ENCODE data around the gene SULT1C3.

The SULT1C3 gene

DNA sequence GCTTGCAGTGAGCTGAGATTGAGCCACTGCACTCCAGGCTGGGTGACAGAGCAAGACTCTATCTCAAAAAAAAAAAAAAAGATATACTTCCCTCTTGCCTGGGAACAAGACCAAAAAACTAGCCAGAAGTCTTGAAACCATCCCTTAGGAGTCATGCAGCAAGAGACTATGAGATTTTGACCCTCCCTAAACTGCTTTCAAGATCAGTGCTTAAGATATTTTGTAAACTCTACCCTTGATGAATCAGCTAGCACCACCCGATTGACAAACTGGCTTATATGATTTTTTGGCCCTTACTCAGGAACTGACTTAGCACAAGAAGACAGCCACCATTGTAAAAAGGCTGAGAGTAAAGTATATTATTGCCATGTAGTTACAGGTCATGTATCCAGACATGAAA is 3.8 kb downstream of the SULT1C3 start:
- no peak for ATAC-seq
- TF ChIP-seq, protein P1, sequence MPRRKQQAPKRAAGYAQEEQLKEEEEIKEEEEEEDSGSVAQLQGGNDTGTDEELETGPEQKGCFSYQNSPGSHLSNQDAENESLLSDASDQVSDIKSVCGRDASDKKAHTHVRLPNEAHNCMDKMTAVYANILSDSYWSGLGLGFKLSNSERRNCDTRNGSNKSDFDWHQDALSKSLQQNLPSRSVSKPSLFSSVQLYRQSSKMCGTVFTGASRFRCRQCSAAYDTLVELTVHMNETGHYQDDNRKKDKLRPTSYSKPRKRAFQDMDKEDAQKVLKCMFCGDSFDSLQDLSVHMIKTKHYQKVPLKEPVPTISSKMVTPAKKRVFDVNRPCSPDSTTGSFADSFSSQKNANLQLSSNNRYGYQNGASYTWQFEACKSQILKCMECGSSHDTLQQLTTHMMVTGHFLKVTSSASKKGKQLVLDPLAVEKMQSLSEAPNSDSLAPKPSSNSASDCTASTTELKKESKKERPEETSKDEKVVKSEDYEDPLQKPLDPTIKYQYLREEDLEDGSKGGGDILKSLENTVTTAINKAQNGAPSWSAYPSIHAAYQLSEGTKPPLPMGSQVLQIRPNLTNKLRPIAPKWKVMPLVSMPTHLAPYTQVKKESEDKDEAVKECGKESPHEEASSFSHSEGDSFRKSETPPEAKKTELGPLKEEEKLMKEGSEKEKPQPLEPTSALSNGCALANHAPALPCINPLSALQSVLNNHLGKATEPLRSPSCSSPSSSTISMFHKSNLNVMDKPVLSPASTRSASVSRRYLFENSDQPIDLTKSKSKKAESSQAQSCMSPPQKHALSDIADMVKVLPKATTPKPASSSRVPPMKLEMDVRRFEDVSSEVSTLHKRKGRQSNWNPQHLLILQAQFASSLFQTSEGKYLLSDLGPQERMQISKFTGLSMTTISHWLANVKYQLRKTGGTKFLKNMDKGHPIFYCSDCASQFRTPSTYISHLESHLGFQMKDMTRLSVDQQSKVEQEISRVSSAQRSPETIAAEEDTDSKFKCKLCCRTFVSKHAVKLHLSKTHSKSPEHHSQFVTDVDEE (CRISPR knock-in tag; IDR thresholded peaks at IDR 0.05) = no peak
- TF ChIP-seq, protein P2, sequence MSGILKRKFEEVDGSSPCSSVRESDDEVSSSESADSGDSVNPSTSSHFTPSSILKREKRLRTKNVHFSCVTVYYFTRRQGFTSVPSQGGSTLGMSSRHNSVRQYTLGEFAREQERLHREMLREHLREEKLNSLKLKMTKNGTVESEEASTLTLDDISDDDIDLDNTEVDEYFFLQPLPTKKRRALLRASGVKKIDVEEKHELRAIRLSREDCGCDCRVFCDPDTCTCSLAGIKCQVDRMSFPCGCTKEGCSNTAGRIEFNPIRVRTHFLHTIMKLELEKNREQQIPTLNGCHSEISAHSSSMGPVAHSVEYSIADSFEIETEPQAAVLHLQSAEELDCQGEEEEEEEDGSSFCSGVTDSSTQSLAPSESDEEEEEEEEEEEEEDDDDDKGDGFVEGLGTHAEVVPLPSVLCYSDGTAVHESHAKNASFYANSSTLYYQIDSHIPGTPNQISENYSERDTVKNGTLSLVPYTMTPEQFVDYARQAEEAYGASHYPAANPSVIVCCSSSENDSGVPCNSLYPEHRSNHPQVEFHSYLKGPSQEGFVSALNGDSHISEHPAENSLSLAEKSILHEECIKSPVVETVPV (CRISPR knock-in tag; IDR thresholded peaks at IDR 0.05) = no peak
- TF ChIP-seq ZC3H10 (CRISPR knock-in tag; IDR thresholded peaks at IDR 0.05) (no peak), ZFP3 (CRISPR knock-in tag; IDR thresholded peaks at IDR 0.05) (no peak), SNAI2 (CRISPR knock-in tag; IDR thresholded peaks at IDR 0.05) (no peak), ISL1 (CRISPR knock-in tag; IDR thresholded peaks at IDR 0.05) (no peak), GLIS3 (CRISPR knock-in tag; IDR thresholded peaks at IDR 0.05) (no peak), ZNF565 (CRISPR knock-in tag; conservative IDR thresholded peaks at IDR 0.05; ENCODE audit: low read depth) (no peak), ARNTL (CRISPR knock-in tag; IDR thresholded peaks at IDR 0.05; ENCODE audit: borderline replicate concordance, low read depth) (no peak), ZNF8 (CRISPR knock-in tag; IDR thresholded peaks at IDR 0.05) (no peak), RARB (CRISPR knock-in tag; IDR thresholded peaks at IDR 0.05) (no peak), ZNF70 (CRISPR knock-in tag; IDR thresholded peaks at IDR 0.05) (no peak)
- TF ChIP-seq, protein P3, sequence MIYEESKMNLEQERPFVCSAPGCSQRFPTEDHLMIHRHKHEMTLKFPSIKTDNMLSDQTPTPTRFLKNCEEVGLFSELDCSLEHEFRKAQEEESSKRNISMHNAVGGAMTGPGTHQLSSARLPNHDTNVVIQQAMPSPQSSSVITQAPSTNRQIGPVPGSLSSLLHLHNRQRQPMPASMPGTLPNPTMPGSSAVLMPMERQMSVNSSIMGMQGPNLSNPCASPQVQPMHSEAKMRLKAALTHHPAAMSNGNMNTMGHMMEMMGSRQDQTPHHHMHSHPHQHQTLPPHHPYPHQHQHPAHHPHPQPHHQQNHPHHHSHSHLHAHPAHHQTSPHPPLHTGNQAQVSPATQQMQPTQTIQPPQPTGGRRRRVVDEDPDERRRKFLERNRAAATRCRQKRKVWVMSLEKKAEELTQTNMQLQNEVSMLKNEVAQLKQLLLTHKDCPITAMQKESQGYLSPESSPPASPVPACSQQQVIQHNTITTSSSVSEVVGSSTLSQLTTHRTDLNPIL (CRISPR knock-in tag; IDR thresholded peaks at IDR 0.05; ENCODE audit: low read depth) = no peak

DNA sequence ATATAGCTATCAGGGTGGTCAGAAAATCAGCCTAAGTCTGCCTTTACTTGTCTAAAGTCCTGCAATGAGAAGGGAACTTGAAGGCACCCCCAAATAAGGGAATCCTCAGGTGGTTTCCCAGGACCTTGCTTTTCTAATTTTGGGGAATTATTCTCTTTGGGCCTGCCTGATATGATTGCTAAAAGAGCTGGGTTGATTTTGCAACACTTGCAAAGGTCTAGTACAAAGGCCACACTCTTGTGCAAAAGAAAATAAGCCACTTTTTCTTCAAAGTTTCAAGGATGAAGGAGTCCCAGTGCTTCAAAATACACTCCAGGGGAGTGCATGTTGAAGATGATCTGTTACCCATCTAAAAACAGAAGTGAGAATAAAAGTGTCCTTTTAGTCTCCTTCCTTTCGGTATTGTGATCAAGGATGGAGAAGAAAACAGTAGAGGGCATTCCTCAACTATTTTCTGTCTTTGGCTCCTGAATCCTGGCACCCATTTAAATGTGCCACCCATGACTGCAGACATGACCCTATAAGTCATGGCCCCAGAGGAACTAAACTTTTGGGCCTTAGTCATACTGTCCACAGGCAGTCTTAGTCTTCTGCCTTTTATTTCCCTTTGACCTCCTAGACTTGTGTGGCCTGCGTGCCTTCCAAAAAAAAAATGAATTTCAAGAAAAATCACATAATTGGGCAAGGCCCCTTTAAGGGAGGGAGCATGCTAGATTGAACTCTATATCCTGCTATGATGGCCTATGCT is 5.1 kb downstream of the SULT1C3 start:
- ATAC-seq = no peak
- TF ChIP-seq, protein P4, sequence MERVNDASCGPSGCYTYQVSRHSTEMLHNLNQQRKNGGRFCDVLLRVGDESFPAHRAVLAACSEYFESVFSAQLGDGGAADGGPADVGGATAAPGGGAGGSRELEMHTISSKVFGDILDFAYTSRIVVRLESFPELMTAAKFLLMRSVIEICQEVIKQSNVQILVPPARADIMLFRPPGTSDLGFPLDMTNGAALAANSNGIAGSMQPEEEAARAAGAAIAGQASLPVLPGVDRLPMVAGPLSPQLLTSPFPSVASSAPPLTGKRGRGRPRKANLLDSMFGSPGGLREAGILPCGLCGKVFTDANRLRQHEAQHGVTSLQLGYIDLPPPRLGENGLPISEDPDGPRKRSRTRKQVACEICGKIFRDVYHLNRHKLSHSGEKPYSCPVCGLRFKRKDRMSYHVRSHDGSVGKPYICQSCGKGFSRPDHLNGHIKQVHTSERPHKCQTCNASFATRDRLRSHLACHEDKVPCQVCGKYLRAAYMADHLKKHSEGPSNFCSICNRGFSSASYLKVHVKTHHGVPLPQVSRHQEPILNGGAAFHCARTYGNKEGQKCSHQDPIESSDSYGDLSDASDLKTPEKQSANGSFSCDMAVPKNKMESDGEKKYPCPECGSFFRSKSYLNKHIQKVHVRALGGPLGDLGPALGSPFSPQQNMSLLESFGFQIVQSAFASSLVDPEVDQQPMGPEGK (CRISPR knock-in tag; IDR thresholded peaks at IDR 0.05; ENCODE audit: borderline replicate concordance) = no peak
- no peak for TF ChIP-seq RARB (CRISPR knock-in tag; IDR thresholded peaks at IDR 0.05)
- TF ChIP-seq ZC3H10 (CRISPR knock-in tag; IDR thresholded peaks at IDR 0.05) = no peak
- no peak for TF ChIP-seq GLIS3 (CRISPR knock-in tag; IDR thresholded peaks at IDR 0.05)
- TF ChIP-seq TOX (CRISPR knock-in tag; IDR thresholded peaks at IDR 0.05; ENCODE audit: borderline replicate concordance) = no peak
- no peak for TF ChIP-seq TCF4 (CRISPR knock-in tag; IDR thresholded peaks at IDR 0.05; ENCODE audit: borderline replicate concordance)
- no peak for TF ChIP-seq CSDC2 (CRISPR knock-in tag; IDR thresholded peaks at IDR 0.05)
- no peak for TF ChIP-seq ZNF565 (CRISPR knock-in tag; conservative IDR thresholded peaks at IDR 0.05; ENCODE audit: low read depth)
- TF ChIP-seq, protein P1 (CRISPR knock-in tag; IDR thresholded peaks at IDR 0.05) = no peak
- TF ChIP-seq, protein P5, sequence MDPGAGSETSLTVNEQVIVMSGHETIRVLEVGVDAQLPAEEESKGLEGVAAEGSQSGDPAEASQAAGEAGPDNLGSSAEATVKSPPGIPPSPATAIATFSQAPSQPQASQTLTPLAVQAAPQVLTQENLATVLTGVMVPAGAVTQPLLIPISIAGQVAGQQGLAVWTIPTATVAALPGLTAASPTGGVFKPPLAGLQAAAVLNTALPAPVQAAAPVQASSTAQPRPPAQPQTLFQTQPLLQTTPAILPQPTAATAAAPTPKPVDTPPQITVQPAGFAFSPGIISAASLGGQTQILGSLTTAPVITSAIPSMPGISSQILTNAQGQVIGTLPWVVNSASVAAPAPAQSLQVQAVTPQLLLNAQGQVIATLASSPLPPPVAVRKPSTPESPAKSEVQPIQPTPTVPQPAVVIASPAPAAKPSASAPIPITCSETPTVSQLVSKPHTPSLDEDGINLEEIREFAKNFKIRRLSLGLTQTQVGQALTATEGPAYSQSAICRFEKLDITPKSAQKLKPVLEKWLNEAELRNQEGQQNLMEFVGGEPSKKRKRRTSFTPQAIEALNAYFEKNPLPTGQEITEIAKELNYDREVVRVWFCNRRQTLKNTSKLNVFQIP (CRISPR knock-in tag; IDR thresholded peaks at IDR 0.05; ENCODE audit: borderline replicate concordance, low read depth) = no peak
- TF ChIP-seq, protein P3 (CRISPR knock-in tag; IDR thresholded peaks at IDR 0.05; ENCODE audit: low read depth) = no peak
- no peak for TF ChIP-seq ZNF8 (CRISPR knock-in tag; IDR thresholded peaks at IDR 0.05)
- TF ChIP-seq BACH2 (CRISPR knock-in tag; IDR thresholded peaks at IDR 0.05; ENCODE audit: borderline replicate concordance) = no peak
- TF ChIP-seq ZFP30 (CRISPR knock-in tag; IDR thresholded peaks at IDR 0.05) = no peak
- no peak for TF ChIP-seq OSR1 (CRISPR knock-in tag; IDR thresholded peaks at IDR 0.05)
- TF ChIP-seq ZNF70 (CRISPR knock-in tag; IDR thresholded peaks at IDR 0.05) = no peak

All from SK-N-SH treated with all-trans-retinoic acid at 6 μM for 48 hours (cell line).